Upper lobe of left lung (tissue), 4 donors: ENCODE results near the gene GH2.

Experiments used
- CTCF ChIP-seq, 6 experiments: fragments of 450-650 bp in 4 of 6; fragments of 200-600 bp in 2 of 6; sonication (generic) in 2 of 6; IDR thresholded peaks; one replicate each; pipeline ENCODE4 v1.5.1; 2016 to 2019; ENCODE audit warnings: antibody characterized with exemption in 6 of 6
- EP300 ChIP-seq, 4 donors: sonication (generic); formaldehyde crosslinking; IDR thresholded peaks; one replicate each; pipeline ENCODE4 v1.5.1; 2017; ENCODE audit warnings: antibody characterized with exemption in 4 of 4, control low read depth in 2 of 4
- POLR2A ChIP-seq, 4 donors: fragments of 450-650 bp; IDR thresholded peaks; one replicate each; pipeline ENCODE4 v1.5.1; 2016 to 2017; ENCODE audit warnings: antibody characterized with exemption in 4 of 4, mild to moderate bottlenecking in 2 of 4

DNA sequence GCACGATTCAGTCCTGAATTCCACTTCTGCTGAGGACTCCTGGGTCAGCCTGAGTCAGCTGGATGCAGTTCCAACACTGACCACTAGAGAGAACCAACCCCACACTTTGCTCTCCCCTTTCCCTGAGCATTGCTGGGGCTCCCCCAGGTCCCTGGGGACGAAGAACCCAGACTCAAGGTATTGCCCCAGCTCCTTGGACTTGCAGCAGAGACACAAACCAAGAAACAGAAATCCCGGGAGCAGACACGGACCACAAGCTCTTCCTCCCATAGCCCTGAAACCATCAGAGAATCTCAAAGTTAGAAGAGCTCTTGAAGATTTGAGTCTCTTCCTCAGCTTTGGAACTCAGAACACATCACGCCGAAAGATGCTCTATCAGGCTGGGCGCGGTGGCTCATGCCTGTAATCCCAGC is 37.6 kb upstream of the GH2 start:
- TF ChIP-seq EP300 (IDR thresholded peaks at IDR 0.05) = no peak
- TF ChIP-seq CTCF (IDR thresholded peaks at IDR 0.05) = peak; percentile 94 to 97 (median 95)
- TF ChIP-seq POLR2A (IDR thresholded peaks at IDR 0.05) = no peak
